EL (cell line): Measurements from ENCODE around the gene TPM1.
A peak's percentile ranks its signal among the peaks of the same experiment; 100 is the strongest.
"Not testable (repeated sequence)": the region's sequence is repeated elsewhere in the genome, so short reads cannot be mapped to it uniquely, and the experiment has no call there.

Source experiments
- DNase-seq: peaks from one replicate; pipeline ENCODE4 v3.0.0-alpha.2; 2016

TPM1 gene

DNA sequence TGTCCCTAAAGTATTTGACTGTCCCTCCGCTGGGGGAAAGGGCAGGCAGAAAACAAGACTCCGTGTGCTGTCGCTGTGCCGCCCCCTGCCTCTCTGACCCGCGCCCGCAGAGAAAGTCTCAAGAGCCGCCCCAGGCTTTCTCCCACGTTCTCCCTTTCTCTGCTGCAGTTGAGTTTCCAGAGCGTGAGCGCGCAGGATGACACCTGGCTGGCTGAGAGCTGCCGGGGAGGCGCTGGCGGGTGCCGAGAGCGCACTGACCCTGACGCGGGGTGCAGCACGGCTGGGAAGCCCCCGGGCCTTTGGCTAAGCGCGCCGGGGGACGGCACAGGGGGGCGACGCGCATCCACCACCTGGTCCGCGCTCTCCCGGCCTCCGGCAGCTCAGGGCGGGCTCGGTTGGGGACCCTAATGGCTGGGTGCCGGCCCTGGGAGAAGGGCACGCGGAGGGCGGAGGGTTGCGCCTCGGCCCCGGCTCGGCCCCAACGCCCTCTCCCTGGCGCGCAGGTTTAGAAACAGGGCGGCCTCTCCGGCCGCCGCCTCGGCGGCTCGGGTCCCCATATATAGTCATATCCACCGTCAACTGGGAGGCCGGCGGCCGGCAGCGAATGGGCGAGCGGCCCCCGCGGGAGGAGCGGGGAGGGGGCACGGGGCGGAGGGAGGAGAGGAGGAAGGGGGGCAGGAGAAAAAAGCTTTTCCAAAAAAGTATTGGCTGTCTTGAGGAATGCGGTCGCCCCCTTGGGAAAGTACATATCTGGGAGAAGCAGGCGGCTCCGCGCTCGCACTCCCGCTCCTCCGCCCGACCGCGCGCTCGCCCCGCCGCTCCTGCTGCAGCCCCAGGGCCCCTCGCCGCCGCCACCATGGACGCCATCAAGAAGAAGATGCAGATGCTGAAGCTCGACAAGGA, at the start of gene TPM1:
TPM1 (plus strand) TSS at position 774 of the 903 bp plus-strand sequence; CDS start at position 857, 83 bp downstream.
- DNase-seq, result peak; percentile 95

DNA sequence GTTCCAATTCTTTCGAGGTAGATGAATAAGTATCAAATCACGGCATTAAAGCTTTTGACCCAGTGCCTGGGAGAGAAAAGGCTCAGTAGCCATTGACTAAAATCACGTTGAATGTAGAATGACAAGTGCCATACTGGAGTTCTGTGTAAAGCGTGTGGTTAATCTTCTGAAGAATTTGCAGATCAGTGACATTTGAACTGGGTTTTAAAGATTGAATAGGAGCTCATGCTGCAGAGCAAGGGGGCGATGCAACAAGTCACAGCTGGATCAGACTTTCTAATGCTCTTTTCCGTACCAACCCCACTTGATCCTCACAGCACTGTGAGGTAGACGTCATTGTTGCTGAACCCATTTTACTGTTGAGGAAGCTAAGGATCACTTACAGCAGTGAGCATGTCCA, 49.5 kb upstream of the TPM1 start:
- no peak for DNase-seq

DNA sequence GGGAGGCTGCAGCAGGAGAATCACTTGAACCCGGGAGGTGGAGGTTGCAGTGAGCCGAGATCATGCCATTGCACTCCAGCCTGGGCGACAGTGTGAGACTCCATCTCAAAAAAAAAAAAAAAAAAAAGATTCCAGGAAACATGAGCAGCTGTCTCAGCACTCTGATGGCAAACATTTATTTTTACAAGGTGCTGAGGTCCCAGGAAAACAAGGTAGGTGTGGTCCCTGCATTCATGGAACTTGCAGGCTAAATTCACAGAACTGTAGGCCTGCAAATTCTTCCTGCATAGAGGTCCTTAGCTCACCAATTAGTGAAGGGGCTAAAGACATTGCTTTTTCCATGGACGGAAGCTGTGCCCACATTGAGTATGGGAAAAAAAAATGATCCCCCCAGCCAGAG, 48.9 kb upstream of the TPM1 start:
- not testable (repeated sequence) for DNase-seq

DNA sequence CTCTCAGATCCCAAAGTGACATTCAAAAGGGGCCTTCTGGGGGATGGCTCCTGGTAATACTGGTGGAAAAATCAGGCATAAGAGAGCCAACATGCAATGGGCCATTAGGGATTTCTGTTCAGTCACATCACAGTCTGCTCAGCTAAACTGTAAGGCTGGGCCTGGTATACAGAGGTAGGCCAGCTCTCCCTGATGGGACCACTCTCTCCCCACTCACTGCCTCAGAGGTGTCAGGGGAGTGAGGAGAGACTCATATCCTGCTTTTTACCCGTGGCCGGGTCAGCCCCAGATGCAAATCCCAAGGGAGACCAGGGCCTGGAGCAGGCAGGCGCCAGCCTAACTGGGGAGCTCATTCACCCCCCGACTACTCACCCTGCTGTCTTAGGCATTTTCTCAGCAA, 48.1 kb upstream of the TPM1 start:
- DNase-seq, result peak; percentile 33

DNA sequence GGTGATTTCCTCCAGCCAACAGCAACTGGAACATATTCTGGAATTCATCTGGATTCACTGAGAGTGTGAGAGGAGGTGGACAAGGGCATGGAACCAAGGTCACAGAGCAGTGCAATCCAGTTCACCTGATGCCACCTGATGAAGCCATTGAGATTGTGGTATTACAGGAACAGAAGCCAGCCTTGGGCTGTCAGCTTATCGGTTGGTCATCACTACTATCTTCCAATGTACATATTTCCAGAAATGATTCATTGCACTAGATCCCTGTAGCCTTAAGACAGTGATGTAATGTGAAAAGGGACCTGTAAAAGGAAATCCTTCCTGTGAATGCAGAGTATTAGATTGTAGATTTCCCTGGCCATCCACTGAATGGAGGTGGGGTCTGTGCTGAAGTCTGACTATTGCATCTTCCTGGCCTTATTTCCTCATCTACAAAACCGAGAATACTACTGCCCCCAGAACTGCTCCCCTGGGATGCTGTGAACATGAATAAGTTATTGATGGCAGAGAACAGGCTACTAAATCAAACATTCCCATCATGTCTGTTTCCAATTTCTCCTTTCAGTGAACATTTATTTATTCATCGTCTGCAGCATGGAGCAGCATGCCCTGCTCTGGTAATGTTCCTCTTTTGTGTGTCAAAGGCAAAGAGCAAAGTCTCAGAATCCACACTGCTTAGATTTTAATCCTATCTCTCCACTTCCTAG, 47.4 kb upstream of the TPM1 start:
- peak; percentile 73 for DNase-seq

DNA sequence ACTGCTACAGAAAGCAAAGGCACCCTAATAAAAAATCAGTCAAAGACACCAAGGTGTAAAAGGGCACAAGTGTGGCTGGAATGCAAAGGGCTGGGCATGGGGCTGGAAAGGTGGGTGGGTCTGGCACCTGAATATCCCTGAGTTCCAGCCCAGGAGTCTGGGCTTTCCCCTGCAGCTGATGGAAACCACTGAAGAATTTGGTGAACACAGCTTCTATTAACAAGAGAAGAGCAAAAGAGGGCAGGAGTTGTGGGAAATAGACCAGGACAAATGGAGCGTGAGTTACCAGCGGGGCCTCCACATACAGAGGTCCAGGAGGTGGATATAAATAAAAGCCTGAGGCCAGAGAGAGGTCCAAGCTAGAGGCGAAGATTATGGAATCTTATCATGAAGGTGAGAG, 45.1 kb upstream of the TPM1 start:
- DNase-seq, result no peak

DNA sequence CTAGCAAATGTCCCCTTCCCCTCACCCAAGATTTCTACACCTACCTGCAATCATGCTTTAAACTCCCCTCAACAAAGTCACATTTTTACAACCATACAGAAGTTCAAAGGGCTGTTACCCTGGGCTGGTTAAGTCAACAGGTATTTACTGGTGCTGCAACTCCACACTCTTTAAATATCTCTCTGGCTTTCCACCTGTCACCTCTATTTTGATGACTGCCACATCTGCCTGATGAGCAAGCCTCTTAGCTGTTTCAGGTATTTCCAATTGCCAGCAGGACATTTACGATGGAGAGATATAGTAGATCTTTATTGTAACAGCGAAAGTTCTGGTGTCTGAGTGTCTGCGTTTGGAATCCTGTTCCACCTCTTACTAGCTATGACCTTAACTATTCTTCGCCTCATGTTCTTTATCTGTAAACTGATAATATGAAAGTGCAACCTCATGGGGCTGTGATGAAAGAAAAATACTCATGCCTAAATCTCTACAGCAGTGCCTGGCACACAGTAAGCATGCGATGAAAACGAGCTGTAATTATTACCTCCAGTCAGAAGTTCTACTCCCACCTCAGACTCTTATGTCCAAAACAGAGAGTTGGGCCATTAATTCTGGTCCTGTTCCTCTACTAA, 44.2 kb upstream of the TPM1 start:
- no peak for DNase-seq

DNA sequence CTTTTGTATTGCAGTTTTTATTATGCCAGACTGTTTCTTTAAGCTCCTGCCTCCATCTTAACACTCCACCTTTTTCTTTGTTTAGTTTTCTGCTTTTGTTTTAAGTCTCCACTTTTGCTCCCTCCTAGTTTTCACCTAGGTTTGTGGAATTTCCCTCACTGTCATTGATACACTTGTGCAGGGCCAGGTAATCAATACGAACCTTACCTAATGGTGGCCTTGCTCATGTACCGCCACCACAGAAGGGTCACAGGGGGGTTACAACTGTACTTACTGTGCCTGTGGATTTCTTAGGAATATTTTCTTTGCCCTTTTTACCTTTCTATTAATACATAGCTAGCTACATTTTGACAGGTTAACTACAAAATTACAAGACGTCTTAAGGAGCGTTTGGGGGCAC, 43.4 kb upstream of the TPM1 start:
- no peak for DNase-seq

DNA sequence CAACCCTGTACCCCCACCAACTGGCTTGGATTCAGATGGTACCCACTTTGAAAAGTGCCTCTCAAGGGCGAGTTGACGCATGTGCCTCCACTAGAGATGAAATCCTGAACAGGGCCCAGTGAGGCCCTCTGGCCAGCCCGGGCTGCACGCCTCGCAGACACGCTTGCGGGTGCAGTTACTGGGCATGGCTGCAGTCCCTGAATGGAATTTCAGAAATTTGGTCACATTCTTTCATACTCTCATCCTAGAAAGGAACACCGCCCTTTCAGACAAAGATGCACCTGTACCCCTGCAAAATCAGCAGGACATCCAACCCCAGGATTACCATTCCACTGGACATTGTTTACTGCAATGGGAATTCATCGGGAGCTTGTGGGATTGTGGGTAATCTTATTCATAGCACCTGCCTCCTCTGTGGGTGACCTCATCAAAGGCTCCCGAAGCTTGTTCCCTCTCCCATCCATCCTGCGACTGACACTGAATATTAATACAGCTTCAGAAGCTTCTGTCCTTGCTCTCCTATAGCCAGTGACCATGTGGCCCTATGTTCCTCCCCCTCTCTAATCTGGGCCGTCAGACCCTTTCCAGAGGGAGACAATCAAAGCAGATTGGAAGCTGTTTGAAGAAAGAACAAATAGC, 42.5 kb upstream of the TPM1 start:
- no peak for DNase-seq

DNA sequence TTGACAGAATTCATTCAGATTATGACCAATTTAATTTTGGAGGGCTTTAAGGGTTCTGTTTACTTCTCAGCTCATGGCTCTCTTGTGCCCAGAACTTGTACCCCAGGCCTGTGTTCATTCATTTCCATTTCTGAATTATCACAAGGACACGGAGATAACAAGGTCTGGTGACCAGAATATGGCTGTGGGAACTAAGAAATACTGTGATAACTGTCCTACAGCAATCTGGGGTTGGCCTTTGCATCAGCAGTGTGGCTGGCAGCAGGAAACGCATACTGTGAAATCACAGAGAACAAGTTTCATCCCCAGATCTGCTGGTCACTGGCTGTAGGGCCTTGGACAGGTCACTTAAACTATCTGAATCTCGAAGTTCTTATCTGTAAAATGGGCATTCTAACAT, 41.8 kb upstream of the TPM1 start:
- no peak for DNase-seq

DNA sequence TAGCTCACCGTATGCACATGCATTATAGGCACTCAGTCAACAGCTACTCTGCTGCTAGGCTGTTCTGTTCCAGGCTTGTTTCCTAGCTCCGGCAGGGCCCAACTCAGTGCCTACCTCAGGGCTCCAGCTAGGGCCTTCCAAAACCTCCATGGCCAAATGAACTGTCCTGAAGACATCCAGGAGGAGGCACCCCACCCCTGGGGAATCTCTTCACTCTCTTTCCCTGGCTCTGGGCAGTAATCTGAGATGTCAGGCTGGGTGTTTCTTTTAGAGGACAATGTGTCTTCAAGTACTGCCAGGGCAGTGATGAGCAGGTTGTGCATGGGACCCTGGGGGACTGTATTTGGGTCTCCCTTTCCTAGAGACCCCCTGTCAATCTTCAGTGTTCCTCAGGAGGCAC, 38.3 kb upstream of the TPM1 start:
- peak; percentile 20 for DNase-seq

DNA sequence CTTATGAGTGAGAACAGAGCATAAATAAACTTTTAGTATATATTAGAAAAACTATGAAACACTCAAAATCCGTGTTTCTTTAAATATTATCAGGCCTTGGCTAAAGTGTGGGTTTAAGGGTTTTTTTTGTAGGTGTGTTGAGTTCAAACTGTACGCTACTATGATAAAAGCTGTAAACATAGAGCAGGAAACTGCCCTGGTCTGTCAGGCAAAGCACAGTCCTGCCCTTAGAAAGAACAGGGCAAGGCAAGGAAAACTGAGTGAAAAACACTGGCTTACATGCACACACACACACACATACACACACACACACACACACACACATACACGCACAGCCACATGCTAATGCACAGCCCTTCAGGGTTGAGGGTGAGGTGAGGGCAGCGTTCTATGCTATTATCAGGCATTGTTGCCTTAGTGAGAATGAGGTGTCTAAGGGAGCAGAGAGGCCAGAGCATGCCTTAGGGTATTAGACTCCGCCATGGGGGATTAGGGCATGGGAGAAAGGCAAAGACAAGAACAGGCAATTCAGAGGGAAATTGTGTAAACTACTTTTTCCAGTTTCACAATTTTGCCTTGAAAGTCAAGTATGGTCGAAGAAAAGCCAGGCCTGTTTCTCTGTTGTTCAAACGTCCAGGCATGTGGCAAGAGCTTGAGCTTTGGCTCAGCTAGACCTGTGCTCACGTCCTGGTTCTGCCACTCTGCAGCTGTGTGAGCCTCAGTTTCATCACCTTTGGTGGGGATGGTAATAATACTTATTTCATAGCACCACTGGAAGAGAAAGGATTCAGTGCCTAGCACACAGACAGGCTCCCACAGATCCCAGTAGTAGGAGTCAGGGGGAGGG, 36.3 kb upstream of the TPM1 start:
- DNase-seq, result no peak

DNA sequence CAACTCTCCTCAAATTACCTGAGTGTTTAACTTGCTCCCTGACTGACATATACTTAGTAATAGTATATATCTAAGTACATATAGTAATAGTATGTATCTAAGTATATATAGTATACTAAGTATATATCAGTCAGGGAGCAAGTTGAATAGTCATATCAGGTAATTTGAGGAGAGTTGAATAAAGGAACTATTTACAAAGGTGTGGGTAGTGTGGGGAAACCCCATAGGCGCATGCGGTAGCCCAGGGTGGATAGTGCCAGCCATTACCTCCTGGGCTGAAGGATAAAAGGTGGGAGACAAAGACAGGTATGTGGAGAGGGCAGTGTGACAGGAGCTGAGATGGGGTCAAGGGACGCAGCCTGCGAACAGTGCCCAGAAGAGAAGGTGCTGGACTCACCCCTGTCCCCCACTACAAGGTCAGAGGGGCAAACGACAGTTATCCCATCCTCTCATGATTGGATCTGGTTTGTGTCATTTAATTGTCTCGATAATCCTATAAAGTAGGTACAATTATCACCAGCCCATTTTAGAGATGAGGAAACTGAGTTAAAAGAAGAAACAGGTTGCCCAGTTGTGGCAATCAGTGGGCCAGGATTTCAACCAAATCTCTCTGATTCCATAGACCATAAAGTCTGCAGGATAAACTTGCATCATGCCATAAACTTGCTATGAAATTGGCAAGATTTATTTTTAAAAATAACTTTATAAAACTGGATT, 34.1 kb upstream of the TPM1 start:
- DNase-seq, result no peak

DNA sequence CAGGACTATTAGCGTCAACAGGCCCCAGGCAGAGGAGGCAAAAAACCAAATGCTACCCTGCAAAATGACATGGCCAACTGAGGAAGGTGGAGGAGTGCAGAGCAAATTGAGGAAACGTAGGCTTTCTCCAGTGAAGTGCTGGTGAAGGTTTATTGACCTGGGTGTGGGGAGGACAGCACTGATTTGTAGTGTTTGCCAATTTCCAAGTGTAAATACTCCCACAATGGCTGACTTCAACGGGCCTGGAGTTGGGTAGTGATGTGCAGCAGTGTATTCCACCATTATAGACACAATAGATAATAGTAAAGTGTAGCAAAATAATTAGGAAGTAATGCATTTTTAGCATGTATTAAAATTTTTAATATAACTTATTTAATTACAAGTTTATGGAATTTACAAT, 32.2 kb upstream of the TPM1 start:
- no peak for DNase-seq

DNA sequence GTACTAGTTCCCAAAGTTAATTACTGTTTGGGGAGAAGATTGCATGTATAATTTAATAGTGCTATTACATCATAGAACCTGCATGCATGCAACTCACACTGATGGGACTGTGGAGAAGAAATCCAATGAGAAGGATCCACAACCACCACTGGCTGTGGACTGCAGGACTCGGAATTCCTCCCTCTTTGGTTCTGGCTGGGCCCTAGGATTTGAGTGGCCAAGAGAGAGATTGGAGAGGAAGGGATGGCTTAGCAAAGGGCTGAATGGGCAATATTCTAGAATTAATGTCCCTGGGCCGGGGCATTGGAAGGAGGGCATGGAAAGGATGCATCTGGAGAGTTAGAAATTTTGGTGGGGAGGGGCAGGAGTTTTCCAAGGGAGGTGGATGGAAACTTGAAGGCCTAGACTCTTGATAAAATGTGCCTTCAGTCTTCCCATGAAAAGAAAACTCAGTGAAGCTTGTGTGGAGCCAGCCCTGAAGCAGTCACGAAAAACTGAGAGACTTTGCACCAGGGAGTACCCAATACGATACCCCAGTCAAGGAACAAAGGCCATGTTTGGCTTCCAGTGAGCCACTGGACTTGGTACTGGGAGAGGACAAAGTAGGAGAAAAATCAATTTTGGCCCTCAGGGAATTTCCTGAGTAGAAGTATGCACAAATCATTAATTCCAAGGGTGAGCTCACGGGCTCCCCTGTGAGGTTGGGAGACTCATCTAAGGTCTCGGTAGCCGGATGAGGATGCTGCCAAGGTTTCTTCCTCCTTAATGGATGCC, 31.4 kb upstream of the TPM1 start:
- no peak for DNase-seq

DNA sequence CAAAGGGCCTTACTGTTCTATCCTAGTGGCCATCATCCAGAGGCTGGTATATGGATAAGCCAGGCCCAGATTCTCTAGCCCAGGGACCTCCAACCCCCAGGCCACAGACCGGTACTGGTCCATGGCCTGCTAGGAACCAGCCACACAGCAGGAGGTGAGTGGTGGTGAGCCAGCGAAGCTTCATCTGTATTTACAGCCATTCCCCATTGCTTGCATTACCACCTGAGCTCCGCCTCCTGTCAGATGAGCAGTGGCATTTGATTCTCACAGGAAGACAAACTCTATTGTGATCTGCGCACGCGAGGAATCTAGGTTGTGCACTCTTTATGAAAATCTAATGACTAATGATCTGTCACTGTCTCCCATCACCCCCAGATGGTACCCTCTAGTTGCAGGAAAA, 30.1 kb upstream of the TPM1 start:
- DNase-seq, result no peak

DNA sequence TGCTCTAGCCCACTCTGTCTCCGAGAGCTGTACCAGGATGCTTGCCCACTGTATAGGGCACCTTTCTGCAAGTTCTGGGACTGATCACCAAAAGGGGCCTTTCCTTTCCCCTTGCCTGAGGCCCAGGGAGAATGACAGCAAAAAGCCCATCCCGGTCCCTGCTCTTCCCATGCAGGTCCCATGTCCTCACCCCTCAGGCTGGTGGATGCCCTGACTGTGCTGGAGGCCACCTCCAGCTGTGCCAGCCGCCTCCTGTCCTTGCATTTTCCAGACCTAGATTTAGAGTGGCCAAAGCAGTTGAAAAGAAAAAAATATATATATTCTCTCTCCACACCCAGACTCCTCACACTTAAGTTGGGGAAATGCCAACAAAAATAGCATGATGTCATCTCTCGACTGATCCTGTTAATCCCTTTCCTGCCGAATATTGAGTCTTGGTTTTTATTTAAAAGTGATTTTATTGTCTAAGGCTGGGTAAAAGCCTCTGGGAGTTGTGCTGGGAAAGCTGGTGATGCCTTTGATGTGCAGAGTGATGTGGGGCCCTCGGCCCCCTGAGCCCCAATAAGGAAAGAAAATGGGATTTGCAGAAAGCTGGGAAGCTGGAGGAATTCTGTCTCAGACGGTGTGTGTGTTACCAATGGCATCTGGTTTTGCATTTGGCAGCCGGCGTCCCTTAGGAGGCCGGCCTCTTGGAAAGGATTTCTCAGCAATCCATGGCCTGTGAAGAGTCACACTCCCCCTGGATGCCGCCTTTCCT, 29.3 kb upstream of the TPM1 start:
- peak; percentile 83 for DNase-seq

DNA sequence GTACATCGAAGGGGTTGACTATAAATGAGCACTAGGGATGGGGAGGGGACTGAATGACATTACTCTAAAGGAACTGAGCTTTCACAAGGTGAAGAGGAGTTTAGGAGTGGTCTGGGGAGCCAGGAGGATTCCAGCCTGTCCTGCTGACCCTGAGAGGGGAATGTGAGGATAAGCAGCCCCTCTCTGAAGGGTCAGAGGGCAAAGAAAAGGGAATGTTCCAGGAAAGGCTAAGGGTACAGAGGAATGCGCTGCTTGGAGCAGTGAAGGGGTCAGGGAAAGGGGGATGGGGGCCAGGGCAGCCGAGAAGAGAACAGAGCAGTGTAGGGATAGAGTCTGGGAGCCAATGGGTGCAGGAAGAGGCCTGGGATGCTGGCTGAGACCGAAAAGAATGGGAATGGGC, 28.0 kb upstream of the TPM1 start:
- DNase-seq, result no peak

DNA sequence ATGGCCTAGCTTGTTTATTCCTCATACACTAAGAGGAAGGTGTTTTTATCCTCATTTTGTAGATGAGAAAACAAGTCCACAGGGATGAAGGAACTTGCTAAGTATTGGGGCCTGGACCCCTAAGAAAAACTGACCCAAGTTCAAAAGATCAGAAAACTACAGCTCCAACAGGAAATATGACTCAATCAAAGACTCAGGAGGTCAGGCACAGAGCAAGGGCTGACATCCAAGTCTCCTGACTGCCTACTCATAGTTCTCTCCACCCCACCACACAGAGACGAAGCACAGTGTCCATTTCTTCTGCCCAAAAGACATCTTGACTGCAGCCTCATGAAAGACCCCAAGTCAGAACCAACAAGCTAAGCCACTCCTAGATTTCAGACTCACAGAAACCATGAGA, 26.9 kb upstream of the TPM1 start:
- peak; percentile 78 for DNase-seq

DNA sequence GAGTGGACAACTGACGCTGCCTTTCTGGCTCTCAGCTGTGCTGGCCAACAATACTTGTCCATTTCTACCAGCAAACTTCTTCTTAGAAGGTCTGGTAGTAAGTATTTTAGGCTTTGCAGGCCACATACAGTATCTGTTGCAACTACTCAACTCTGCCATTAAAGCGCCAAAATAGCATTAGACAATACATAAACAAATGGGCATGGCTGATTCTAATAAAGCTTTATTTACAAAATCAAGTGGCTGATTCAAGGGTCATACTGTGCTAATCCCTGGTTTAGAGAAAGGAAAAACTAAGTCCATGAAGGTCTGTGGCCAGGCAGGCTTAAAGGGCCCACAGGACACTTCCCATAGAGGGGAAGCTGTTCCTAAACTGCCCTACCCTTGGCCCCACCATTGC, 26.3 kb upstream of the TPM1 start:
- DNase-seq, result no peak
